Measurements from ENCODE around the gene UTS2B. TPM values are rescaled to one million over a fixed set of nuclear protein-coding genes. Genes with fewer than 3 reads are reported as not detected.
A peak's percentile ranks its signal among the peaks of the same experiment; 100 is the strongest.

UTS2B gene
- total RNA-seq, 4 donors from 2014 or later = 0.76 TPM; not detected in 3

DNA sequence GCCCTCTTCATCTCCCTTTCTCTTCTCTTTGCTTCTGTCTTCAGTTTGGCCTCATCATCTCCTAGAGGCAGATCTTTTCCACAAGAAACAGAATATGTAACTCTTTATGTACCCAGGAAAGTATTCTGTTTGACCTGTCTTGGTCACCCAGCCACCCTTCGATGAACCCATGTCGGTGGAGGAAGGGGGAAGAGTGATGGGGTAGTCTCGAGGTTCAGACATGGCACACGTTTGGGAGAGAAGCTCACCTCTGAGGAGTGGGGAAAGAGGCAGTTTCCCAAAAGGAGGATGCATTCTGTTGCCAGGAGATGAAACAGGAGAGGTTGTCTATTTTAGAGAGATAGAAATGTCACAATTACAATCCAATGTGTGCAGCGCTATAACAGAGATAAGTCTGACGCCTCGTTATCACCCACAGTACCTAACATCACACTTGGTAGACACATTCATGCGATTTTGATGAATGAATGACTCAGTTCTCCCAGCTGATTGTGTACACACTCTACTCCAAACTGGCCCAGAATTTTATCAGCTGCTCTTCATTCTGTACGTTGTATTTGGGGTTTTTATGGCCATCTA lies 1.9 kb downstream of the UTS2B start:
- intact Hi-C loops (cut with DNase I; ENCODE audit: low total_unique reads) = no loop called here
- no peak for TF ChIP-seq CTCF (IDR thresholded peaks at IDR 0.05)
- TF ChIP-seq POLR2A (IDR thresholded peaks at IDR 0.05) = no peak
- Histone ChIP-seq H3K4me1 (no peaks in the 10 kb centered on the region), H3K4me3 (peak overlapping the region; percentile 53 to 91), H3K9me3 (no peaks in the 10 kb centered on the region), H3K27ac (peak overlapping the region; percentile 90 to 94), H3K36me3 (no peaks in the 10 kb centered on the region), H3K27me3 (no peaks in the 10 kb centered on the region)
- no peak for DNase-seq

GRCh38 chr3:191327526-191327925 lies 2.8 kb downstream of the UTS2B start:
- Histone ChIP-seq H3K4me3 (no peak overlapping the region), H3K4me1 (no peaks in the 10 kb centered on the region), H3K9me3 (no peaks in the 10 kb centered on the region), H3K27me3 (no peaks in the 10 kb centered on the region), H3K36me3 (no peaks in the 10 kb centered on the region), H3K27ac (peak overlapping the region in 1 of 2 donors; percentile 90)
- no peak for DNase-seq
- TF ChIP-seq POLR2A (IDR thresholded peaks at IDR 0.05) (no peak), CTCF (IDR thresholded peaks at IDR 0.05) (no peak)
- intact Hi-C loops (cut with DNase I; ENCODE audit: low total_unique reads) = no loop called here

- no peaks in the 10 kb centered on the region for H3K4me1 ChIP-seq
- no peak overlapping the region for H3K27ac ChIP-seq
- no peak for DNase-seq
- no peak overlapping the region for H3K4me3 ChIP-seq
- no peaks in the 10 kb centered on the region for H3K27me3 ChIP-seq
- no peaks in the 10 kb centered on the region for H3K9me3 ChIP-seq
- no peaks in the 10 kb centered on the region for H3K36me3 ChIP-seq
- intact Hi-C loops (cut with DNase I; ENCODE audit: low total_unique reads) = no loop called here
- TF ChIP-seq POLR2A (IDR thresholded peaks at IDR 0.05) = no peak
- TF ChIP-seq CTCF (IDR thresholded peaks at IDR 0.05) = no peak
Measured at GRCh38 chr3:191324936-191325335, 5.4 kb downstream of the UTS2B start.

- no peaks in the 10 kb centered on the region for H3K9me3 ChIP-seq
- no peak for DNase-seq
- intact Hi-C loops (cut with DNase I; ENCODE audit: low total_unique reads) = no loop called here
- no peaks in the 10 kb centered on the region for H3K27me3 ChIP-seq
- no peaks in the 10 kb centered on the region for H3K4me1 ChIP-seq
- no peak overlapping the region for H3K4me3 ChIP-seq
- H3K36me3 ChIP-seq = no peaks in the 10 kb centered on the region
- H3K27ac ChIP-seq = no peak overlapping the region
- TF ChIP-seq CTCF (IDR thresholded peaks at IDR 0.05) (no peak), POLR2A (IDR thresholded peaks at IDR 0.05) (no peak)
Measured at GRCh38 chr3:191321019-191321767, 9.1 kb downstream of the UTS2B start.

GRCh38 chr3:191320316-191320715 lies 10.0 kb downstream of the UTS2B start:
- Histone ChIP-seq H3K4me3 (no peak overlapping the region), H3K9me3 (no peaks in the 10 kb centered on the region), H3K36me3 (no peaks in the 10 kb centered on the region), H3K4me1 (no peaks in the 10 kb centered on the region), H3K27ac (no peak overlapping the region), H3K27me3 (no peaks in the 10 kb centered on the region)
- TF ChIP-seq POLR2A (IDR thresholded peaks at IDR 0.05) (no peak), CTCF (IDR thresholded peaks at IDR 0.05) (no peak)
- no peak for DNase-seq
- intact Hi-C loops (cut with DNase I; ENCODE audit: low total_unique reads) = no loop called here

Data from uterus (tissue), 4 donors.